ENCODE results near the gene CRIP2.

The CRIP2 gene

DNA sequence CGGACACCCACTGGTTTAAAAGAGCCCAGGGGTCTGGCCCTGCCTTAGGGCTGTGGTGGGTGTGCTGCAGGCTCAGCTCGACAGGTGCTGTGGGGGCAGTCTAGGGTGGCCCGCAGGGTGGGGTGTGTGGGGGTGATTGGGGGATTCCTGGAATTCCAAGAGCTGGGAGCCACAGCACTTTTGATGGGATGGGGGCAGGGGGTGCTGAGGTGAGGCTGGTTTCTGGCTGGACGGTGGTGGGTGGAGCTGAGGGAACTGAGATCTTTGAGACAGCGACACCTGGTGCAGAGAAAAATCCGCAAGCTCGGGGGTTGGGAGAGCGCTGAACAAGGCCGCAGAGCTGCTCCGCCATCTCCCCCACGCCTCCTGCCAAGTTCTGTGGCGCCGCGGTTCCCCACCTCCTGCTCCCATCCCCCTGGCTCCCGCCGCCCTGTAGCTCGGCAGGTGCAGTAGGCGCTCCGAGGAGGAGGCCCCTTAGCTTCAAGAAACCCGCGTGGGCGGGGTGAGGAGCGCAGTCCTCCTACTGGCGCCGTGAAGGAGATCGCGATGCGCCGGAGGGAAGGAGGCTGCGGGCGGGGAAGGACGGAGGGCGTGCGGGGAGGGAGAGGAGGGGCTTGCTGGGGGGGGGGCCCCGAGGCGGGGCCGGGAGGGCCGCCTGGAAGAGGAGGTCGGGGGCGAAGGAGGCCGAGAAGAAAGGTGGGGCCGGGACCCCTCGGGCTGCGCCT, 15.1 kb downstream of the CRIP2 start:
- FAIRE-seq = no peak

DNA sequence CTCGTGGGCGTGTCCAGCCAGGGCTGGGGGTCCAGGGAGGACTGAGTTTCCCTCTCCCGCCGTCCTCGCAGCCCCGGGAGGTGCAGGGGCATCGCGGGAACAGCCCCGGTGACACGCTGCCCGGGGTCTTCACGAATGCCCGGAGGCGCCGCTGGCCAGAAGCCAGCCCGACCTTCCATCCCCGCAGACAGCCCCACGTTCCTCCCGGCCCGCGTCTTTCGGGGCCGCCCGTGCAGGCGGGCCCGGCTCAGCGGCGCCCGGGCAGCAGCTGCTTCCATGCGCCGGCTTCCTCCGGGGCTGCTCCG, 15.6 kb downstream of the CRIP2 start:
- FAIRE-seq = no peak

DNA sequence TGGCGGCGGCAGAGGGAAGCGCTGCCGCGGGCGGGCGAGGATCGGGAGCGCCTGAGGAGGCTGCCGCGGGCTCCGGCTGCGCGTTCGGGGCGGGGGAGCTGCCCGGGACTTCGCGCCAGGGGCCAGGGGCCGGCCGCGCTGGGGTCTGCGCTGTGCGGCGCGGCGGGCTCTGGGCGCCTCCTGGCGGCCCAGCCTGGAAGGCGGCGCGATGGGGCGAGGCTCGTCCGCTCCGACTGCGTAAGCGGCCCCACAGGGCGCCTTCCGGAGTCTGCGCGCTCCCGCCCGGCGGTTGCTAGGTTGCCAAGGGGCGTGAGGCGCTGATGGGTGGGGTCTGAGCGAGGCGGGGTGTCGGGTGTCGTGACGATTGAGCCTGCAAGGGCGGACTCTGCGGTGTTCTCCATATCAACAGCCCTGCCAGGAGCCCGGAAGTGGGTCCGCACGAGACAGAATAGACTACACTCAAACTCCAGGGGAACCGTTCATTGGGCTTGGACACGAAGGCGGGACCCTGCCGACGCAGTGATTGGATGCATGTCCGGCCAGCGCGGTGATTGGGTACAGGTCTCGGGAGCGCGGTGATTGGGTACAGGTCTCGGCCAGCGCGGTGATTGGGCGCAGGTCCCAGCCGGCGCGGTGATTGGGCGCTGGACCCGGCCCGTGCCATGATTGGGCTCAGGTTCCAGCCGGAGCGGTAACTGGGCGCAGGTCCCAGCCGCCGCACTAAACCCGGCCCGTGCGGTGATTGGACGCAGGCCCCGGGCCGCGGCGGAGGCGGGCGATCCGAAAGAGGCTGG, 16.1 kb downstream of the CRIP2 start, which contains the start of gene TEDC1:
TEDC1 (plus strand) TSS at position 675 of the 794 bp plus-strand sequence. CDS start 130 bp downstream, outside the sequence.
- peak; percentile 99 for FAIRE-seq

DNA sequence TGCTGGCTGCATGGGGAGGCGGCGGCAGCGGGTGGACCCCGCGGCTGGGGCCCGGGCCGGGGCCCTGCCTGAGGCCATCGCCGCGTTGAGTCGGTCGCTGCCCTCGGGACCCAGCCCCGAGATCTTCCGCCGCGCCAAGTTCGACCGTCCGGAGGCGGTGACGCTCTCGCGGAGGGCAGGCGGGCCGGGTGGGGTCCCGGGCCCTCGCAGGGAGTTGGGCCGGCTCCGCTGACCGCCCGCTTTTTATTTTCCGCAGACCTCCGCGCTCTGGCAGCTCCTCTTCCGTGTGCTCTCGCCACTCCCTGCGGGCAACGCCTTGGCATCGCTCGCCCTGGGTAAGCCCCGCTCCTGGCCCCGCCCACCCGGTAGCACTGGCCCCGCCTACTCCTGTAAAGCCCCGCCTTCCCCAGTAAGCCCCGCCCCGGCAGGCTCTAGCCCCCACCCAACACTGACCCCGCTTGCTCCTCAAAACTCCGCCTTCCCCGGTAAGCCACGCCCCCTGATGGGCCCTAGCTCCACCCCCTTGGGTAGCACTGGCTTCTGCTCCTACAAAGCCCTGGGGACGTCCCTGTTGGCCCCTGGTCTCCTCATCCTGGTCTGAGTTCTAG, 16.8 kb downstream of the CRIP2 start:
- no peak for FAIRE-seq

DNA sequence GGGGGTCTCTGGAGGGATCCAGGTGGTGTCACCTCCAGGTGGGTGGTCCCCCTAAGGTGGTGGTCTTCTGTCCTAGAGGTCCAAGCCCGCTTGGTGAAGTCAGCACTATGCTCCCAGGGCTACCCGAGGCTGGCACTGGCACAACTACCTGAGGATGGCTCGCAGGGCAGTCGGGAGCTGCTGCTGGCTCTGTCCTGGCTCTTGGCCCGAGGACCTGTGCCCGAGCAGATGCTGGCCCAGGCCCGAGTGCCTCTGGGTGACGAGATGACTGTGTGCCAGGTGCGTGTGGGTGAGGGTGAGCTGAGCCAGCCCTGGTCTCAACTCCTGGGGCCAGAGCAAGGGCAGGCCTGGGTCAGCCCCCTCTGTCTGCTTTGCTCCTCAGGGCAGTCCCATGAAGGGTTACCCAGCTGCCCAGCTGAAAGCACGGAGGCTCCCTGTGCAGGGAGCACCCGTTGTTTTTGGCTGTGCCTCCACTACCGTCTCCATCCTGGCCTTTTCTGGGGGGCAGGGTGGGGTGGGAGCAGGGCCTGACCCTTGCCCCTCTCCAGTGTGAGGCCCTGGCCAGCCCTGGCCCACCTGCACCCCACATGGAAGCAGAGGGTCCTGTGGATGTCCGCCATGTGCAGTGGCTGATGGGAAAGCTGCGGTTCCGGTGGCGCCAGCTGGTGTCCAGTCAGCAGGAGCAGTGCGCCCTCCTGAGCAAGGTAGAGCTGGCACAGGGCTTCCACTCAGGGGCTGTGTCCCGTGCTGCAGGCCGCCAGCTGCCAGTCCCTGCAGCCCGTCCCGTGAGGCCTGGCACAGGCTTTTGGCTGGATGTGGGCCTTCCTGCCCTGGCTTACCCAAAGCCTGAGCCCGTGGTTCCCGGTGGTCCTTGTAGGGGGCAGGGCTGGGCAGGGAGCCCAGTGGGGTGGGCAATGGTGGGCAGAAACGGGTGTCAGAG, 17.7 kb downstream of the CRIP2 start:
- FAIRE-seq = no peak

DNA sequence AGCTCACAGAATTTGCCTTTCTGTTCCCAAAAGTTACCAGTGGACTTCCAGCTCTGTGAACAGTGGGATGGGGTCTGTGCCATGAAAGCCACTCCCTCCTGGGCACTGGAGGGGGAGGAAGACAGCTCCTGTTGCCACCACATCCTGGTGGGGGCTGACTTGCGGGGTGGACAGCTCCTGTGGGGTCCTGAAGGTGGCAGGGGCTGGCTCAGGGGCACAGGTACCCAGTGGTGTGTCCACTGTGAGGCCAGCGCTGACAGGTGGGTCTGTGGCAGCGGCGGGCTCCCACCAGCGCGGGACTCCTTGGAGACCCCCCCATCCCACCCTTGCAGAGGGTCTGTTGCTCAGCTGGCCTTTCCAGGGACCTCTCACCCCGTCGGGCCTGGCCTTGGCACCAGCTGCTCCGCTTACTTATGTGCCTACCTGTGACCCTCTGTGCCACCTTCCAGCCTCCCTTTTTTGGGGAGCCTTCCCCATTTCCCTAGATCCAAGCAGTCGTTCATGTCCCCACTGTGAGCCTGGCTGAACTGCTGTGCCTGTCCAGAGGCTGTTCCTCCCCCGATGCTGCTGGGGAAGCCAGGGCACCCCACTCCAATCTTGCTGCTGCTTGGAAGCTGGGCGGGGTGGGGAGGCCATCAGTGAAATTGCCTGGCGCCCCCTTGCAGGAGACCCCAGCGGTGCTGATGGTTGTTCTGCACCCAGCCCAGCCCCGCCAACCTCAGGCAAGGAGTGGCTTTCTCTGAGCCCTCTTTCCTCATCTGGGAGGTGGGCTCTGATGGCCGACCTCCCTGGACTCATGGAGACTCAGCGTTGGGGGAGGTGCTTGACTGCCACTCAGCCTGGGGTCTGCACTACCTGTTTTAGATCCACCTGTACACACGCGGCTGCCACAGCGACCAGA, 18.6 kb downstream of the CRIP2 start:
- no peak for FAIRE-seq

DNA sequence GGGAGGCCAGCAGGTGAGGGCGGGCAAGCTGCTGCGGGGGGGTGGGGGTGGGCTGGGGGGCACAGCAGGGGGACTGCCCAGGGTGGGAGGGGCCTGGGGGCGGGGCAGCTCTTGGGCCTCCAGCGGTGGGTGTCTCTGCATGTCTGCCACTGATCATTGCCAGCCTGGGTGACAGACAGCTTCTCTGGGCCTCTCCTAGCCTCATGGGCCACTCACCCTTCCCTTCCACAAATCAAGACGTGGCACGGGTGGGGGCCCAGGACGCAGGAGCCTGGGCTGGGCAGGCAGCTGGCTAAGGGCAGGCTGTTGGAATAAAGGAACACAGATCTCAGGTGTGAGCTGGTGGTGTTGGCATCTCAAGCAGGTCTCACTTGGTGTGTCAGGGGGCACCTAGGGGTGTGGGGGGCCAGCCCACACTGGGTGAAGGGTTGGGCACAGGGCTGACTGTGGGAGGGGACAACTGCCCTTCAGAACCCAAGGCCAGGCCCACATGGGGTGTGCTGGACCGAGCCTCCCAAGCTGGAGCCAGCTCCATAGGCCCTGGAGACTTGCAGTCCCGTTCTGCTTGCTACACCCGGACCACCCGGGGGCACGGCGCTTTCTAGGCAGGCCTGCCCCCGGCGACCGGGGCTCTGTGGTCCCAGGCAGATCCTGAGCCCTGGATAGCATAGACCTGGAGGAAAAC, 19.4 kb downstream of the CRIP2 start:
- FAIRE-seq = no peak

DNA sequence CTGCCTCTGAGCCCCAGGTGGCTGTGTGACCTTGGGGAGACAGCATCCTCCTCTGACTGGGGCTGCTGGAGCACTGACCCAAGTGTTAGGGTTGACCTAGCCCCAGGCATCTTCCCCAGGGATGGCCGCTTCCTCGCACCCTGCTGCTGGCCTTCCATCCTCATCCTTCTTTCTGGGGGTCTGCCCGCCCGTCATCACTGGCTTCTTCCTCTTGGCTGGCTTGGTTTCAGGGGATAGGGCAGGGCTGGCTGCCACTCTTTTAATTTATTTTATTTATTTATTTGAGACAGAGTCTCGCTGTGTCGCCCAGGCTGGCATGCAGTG, 19.9 kb downstream of the CRIP2 start:
- no peak for FAIRE-seq

DNA sequence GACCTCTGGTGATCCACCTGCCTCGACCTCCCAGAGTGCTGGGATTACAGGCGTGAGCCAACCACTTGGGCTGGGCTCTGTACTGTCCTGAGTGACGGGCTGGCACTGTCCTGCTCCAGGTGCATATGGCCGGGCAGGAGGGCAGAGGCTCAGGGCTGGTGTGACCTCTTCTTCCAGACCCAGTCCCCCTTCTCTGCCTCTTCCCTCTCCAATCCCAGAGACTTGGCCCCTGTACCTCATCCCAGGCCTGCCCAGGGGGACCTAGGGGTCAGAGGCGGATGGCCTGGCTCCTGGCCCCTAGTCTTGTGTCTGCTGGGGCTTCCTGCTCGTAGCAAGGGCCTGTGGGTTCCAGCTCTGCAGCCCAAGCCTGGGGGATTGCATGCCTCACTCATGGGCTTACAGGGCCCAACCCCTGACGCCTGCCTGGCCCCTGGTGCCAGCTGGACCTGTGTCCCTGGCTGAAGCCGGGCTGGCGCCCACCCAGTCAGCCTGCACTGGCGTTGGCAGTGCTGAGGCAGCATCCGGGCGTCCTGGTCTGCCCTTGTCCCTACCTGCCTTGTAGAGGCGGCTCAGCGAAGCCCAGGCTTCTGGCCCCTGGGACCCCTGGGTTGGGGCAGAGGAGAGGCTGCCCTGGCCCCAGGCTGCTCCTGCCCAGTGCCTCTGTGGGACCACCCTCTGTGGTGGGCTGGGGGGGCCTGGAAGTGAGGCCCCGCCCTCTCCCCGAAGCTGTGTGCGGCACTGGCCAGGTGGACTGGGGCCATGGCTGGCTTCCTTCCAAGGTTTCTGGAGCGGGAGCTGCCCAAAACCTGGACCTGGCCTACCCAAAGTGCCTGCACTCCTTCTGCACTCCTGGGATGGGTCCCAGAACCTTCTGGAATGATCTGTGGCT, 20.7 kb downstream of the CRIP2 start:
- no peak for FAIRE-seq

DNA sequence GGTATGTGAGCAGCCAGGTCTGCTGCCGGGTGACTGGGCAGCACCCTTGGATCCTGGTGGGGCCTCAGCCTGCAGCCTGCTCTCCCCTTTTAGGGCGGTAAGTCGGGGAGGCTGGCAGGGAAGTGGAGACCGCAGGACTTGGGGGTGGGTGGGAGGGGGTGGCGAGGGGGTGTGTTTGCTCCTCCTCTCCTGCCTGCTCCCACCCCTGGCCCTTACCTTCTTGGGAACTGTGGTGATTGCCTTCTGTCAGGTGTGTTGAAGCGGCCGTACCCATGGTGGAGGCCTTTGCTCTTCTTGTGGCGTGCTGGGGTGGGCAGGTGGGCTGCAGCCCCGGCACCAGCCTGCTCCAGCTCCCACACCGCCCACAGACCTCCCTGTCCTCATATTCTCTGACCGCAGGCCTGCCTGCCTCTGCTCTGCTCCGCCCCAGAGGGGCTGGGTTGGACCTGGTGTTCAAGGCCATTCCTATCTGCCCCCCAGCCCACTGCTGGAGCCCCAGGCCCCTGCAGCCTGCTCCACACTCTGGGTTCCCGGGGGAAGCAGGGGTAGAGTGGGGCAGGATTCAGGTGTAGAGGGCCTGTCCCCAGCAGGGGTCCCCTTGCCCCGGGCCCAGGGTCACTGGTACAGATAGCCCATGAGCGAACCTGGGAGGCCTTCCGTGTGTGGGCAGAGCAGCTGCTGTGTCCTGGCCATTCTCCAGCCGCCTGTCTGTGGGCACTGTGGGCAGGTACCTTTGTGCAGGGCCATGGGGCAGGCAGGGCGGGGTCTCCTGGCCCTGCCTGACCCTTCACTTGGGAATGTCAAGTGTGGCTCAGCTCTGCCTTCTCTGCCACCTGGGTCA, 21.6 kb downstream of the CRIP2 start:
- no peak for FAIRE-seq

DNA sequence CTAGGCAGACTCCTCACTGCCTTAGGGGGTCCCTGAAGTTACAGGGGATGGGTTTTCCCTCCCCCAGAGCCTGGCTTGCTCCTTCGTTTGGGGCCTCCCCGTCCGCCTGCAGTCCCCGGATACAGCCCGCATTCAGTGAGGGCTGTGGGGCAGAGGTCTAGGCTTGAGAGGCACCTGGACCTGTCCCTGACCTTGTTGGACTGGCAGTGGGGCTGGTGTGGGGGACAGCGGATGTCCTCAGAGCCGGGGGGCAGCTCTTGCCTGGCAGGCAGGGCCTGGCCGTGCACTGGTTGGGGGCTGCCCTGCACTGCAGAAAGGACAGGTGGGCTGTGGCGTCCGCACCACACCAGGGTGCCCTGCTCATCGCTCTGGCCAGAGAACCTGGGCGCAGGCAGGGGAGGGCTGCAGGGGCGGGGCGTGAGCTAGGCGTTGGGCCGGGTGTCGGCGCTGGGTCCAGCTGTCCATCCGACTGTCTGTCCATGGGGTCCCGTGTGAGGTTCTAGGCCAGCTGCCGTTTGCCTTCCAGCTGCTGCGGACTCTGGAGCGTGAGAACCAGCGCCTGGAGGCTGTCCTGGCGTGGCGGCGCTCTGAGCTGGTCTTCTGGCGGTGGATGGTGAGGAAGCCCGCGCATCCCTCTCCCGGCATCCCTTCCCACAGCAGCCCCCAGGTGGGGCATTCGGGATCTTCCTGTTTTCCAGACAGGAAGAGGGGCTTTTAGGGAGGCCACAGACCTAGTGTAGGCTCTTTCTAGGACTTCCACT, 22.4 kb downstream of the CRIP2 start:
- no peak for FAIRE-seq

DNA sequence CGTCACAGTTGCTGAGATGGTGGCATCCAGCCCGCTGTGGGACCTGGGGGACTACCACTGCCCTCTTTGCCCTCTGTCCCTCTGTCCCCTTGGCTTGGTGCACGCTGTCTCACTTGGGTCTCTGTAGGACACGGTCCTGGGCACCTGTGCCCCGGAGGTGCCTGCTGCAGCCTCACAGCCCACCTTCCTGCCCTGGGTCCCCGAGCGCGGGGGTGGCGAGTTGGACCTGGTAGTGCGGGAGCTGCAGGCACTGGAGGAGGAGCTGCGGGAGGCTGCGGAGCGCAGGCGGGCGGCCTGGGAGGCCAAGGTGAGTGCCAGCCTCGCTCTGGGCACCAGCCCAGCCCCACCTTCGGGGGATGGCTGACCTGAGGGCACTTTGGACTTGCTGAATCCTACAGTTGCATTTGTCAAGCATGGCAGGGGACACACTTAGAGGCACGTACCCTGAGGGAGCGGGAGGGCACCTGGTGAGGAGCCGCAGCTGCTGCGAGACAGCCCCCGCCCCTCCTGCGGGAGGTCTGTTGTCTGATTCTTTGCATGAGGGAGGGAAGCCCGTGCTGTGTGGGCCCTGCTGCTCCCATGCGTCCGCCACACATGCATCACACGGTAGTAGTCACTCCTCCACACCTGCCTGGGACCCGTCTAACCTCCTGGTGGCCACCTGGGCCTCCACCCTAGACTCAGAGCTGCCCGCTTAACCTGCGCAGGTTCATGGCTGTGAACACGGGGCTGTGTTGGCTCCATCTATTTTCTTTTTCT, 23.2 kb downstream of the CRIP2 start:
- FAIRE-seq = no peak

DNA sequence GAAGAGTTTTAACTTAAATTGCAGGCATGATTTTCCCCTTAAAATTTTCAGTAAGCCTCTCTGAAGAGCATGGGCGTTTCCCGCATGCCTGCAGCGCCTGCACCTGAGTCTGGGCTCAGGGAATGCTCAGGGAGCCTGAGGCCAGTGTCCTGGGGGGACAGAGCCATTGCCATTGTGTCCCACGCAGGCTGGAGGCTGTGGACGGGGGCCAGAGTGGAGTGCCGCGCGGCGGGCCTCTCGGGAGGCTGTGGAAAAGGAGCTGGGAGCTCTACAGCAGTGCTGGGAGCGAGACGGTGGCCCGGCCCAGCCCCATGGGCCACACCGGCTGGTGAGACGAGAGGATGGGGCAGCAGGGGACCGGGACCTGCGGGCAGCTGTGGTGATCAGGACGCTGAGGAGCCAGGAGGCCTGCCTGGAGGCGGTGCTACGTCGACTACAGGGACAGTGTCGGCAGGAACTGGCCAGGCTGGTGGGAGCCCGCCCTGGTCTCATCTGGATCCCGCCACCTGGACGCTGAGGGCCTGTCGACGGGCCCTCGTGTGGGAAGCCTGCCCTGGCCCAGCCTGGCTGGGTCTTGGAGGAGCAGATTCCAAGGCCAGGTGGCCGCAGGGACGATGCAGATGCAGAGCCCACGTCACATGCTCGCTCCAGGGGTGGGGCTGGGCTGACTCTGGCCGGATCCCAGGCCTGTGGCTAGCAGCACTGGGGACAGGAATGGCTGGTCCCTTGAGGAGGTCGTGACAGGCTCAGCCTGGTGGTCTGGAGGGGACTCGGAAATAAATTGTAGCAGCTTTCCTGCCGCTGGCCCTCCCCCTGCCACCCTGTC, 24.0 kb downstream of the CRIP2 start:
- no peak for FAIRE-seq

DNA sequence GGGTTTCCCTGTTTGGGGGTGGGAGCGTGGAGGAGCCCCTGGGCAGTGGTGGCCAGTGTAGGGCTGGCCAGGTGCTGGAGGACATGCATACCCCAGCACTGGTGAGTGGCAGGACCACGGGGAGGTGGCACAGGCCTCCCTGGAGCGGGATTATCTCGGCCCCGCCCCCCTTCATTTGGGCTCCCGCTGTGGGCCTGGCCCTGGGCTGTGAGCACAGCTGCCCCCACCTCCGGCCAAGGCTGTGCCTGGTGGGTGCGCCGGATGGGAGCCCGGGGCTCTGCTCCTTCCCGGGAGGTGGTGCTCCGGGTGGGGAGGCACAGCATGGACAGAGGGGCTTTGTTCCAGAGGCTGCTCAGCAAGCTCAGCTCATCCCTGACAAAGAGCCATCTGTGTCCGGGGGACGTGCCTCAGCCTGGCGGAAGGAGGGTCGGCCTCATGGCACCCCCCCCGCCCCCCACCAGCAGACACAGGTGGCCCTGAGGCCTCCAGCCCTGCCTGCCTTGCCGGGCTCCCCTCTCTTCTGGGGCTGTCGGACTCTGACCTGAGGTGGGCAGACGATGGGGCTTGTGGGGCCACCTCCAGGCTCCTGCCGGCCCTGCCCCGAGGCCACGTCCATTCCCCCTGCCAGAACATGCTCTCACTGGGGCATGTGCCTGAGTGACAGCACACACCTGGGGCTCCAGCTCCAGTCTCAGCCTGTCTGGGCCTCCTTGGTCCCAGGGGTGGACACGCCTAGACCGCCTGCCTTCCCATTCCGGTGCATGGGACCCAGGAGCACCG, 24.8 kb downstream of the CRIP2 start:
- no peak for FAIRE-seq

DNA sequence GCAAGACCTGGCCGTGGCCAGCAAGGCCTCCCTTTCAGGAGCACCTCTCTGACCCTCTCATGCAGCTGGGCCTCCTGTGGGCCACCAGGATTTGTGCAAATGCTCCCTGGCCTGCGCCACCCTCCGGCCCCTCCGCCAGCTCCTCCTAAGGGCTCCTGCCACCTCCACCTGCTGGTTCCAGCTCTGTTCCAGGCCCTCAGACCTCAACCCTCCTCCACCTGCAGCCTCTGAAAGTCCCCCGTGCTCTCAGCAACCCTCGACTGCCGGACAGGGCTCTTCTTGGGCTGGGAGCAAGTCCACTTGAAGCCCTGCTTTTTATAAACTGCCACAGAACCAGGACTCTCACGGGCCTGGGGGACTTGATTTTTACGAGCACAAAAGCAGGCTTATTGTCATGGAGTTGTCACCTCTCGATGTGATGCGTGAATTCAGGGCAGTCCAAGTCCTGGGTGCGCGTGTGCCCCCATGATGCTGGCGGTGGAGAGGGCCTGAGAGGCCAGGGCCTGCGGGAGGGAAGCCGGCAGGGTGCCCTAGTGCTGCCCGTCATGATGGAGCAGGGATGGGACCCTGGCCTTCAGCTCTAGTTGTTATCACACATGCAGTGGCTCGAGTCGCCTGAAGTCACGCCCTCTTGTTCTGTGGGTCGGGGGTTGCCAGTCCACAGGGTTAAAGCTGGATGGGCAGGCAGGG, 25.6 kb downstream of the CRIP2 start:
- FAIRE-seq = no peak
